ENCODE data around the gene GAB3. TPM values are rescaled to one million over a fixed set of nuclear protein-coding genes. Genes with fewer than 3 reads are reported as not detected.
A peak's percentile ranks its signal among the peaks of the same experiment; 100 is the strongest.

Gene GAB3
- total RNA-seq, 1 donor from 2014 or later: 2.9 TPM

DNA sequence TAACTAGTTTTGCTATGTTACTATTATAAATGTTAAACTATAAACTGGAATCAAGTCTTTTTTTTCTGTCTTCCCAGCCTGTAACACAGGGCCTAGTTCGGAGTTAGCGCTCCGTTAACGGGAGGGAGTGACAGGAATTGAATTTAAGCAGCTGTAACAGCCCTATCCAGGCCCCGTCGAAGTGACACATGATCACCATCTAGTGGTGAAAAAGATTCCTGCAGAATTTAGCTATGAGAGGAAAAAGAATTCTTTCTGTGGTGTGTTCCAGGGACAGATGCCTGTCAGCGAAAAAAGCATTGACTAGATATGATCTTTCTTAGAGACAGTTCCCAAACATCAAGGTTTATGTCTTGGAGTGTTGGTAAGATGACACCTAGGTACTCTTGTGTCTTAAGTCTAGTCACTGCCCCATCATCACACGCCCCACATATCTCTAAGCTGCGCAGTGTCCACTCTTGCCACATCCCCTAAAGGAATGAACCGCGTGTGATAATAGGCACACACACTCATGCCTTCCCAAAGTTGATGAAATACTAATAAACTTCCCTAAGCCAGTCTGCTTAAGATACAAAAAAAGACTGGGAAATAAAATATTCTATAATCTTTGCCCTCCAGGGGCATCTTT lies 2.1 kb downstream of the GAB3 start:
- Histone ChIP-seq H3K4me1 (peaks cover 2 to 4% of the 10 kb centered on the region in 2 donors), H3K9me3 (no peaks in the 10 kb centered on the region), H3K36me3 (no peaks in the 10 kb centered on the region), H3K27ac (peak overlapping the region in 1 of 2 donors; percentile 51), H3K4me3 (peak overlapping the region in 1 of 2 donors; percentile 34), H3K27me3 (no peaks in the 10 kb centered on the region)
- DNase-seq (ENCODE audit: low spot score in 2 of 2): no peak
- intact Hi-C loops (cut with DNase I): loop anchor here (5.0 kb wide), 1 partner anchor 37 kb away; no protein-coding TSS in a partner anchor
- TF ChIP-seq, protein P1, sequence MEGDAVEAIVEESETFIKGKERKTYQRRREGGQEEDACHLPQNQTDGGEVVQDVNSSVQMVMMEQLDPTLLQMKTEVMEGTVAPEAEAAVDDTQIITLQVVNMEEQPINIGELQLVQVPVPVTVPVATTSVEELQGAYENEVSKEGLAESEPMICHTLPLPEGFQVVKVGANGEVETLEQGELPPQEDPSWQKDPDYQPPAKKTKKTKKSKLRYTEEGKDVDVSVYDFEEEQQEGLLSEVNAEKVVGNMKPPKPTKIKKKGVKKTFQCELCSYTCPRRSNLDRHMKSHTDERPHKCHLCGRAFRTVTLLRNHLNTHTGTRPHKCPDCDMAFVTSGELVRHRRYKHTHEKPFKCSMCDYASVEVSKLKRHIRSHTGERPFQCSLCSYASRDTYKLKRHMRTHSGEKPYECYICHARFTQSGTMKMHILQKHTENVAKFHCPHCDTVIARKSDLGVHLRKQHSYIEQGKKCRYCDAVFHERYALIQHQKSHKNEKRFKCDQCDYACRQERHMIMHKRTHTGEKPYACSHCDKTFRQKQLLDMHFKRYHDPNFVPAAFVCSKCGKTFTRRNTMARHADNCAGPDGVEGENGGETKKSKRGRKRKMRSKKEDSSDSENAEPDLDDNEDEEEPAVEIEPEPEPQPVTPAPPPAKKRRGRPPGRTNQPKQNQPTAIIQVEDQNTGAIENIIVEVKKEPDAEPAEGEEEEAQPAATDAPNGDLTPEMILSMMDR (IDR thresholded peaks at IDR 0.05): peak in 2 of 3 experiments; percentile 68 to 72

DNA sequence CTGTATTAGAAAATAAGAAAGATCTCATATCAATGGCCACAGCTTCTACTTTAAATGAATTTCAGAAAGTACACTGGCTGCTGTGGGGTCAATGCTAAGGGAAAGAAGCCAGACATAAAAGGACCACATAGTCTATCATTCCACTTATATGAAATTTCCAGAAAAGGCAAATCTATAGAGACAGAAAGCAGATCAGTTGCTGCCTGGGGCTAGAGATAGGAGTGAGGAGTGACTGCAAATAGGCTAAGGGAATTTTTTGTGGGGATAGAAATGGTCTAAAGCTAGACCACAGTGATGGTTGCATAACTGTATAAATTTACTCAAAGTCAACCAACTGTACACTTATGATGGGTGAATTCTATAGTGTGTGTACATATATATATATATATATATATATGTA lies 8.3 kb downstream of the GAB3 start:
- no peak overlapping the region for H3K4me3 ChIP-seq
- TF ChIP-seq, protein P1 (IDR thresholded peaks at IDR 0.05): no peak
- no peak for DNase-seq (ENCODE audit: low spot score in 2 of 2)
- H3K27me3 ChIP-seq: no peaks in the 10 kb centered on the region
- H3K27ac ChIP-seq: no peak overlapping the region
- intact Hi-C loops (cut with DNase I): no loop called here
- peaks cover 0 to 10% of the 10 kb centered on the region in 2 donors for H3K4me1 ChIP-seq
- no peaks in the 10 kb centered on the region for H3K36me3 ChIP-seq
- no peaks in the 10 kb centered on the region for H3K9me3 ChIP-seq

DNA sequence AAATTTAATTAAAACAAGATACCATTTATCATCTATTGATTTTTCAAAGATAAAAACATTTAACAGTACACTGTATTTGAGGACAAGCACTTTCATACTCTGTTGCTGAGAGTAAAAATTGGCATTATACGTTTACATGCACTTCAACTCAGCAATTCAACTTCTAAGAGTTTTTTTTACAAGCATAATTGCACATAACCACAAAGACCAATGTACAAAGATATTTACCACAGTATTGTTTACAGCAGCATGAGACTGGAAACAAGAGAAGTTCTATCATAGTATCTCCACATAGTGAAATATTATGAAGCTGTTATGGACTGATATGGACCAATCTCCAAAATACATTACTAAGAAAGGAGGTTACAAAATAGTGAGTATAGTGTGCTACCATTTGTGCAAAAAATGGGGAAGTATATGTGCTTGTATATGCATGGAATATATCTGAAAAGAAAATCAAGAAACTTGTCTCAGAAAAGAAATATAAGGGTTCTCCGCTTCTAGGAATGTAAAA lies 10.9 kb downstream of the GAB3 start:
- Histone ChIP-seq H3K4me3 (no peak overlapping the region), H3K4me1 (peaks cover 6 to 28% of the 10 kb centered on the region in 2 donors), H3K27ac (no peak overlapping the region), H3K36me3 (no peaks in the 10 kb centered on the region), H3K27me3 (no peaks in the 10 kb centered on the region), H3K9me3 (no peaks in the 10 kb centered on the region)
- no peak for DNase-seq (ENCODE audit: low spot score in 2 of 2)
- TF ChIP-seq, protein P1 (IDR thresholded peaks at IDR 0.05): no peak
- intact Hi-C loops (cut with DNase I): no loop called here

DNA sequence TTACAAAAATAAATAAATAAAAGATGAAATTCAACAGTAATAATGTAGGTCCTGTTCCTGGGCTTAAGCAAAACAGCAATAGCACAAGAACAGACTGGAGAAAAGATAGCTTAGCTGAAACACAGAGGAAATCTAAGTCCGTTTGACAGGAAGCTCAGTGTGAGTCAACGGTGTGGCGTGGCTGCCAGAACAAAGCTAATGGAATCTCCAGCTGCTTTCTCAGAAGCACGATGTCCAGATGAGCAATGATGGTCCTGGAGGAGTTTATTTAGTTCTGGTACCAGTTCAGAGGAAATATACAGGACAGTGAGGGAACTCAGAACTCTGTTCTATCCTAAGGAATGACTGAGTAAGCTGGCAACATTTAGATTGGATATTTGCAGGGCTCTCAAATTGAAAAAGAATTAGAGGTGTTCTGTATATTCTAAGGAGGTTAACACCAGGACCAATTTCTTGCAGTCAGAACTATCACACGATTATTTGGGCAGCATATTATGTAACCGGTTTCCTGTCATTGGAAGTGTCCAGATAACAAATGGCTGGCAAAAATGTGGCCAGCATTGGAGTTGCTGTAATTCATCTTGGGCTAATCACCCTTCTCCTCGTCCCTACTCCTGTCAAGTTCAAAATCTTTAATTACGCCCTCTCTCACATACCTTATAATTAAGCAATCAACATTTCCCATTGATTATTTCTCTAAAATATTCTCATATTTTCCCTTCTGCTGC lies 12.7 kb downstream of the GAB3 start:
- Histone ChIP-seq H3K27ac (peak overlapping the region; percentile 32 to 77), H3K4me1 (peaks cover 10 to 41% of the 10 kb centered on the region in 2 donors), H3K4me3 (no peak overlapping the region), H3K9me3 (no peaks in the 10 kb centered on the region), H3K36me3 (no peaks in the 10 kb centered on the region), H3K27me3 (no peaks in the 10 kb centered on the region)
- TF ChIP-seq, protein P1 (IDR thresholded peaks at IDR 0.05): no peak
- DNase-seq (ENCODE audit: low spot score in 2 of 2): peak in 1 of 2 donors; percentile 80
- intact Hi-C loops (cut with DNase I): no loop called here

DNA sequence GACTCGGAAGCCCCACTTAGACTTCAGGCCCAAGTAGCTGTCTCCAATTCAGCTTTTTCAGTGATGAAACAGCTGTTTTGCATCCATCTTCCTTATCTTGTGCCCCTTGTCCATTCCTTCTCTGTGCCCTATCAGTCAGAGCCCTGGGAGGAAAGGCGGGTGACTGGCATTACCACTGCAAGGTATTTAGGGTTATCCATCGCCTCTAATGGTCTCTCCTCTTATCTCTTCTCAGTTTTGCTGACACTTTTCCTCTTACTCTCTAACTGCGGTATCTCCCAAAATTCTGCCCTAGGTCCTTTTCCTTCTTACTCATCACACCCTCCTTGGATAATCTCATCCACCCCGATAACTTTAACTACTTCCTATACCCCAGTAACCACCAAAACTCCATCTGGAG lies 13.7 kb downstream of the GAB3 start:
- H3K4me1 ChIP-seq: peaks cover 10 to 51% of the 10 kb centered on the region in 2 donors
- H3K27me3 ChIP-seq: no peaks in the 10 kb centered on the region
- no peak overlapping the region for H3K4me3 ChIP-seq
- DNase-seq (ENCODE audit: low spot score in 2 of 2): no peak
- TF ChIP-seq, protein P1 (IDR thresholded peaks at IDR 0.05): no peak
- intact Hi-C loops (cut with DNase I): no loop called here
- H3K36me3 ChIP-seq: no peaks in the 10 kb centered on the region
- H3K9me3 ChIP-seq: no peaks in the 10 kb centered on the region
- peak overlapping the region; percentile 32 to 77 for H3K27ac ChIP-seq
